Measurements from ENCODE around the gene RTCB.
"Not testable (repeated sequence)": the region's sequence is repeated elsewhere in the genome, so short reads cannot be mapped to it uniquely, and the experiment has no call there.

Gene RTCB

GRCh38 chr22:32389685-32390084 lies 22.4 kb downstream of the RTCB start:
- no peak for DNase-seq (ENCODE audit: low read depth)

GRCh38 chr22:32385681-32386080 lies 26.4 kb downstream of the RTCB start:
- no peak for DNase-seq (ENCODE audit: low read depth)

- no peak for DNase-seq (ENCODE audit: low read depth)
These were observed 31.1 kb downstream of the RTCB start for GRCh38 chr22:32380991-32381390.

- DNase-seq (ENCODE audit: low read depth): no peak
These were observed 33.3 kb downstream of the RTCB start for GRCh38 chr22:32378707-32379272.

- DNase-seq (ENCODE audit: low read depth): no peak
These were observed 35.4 kb downstream of the RTCB start for GRCh38 chr22:32376681-32377080.

- no peak for DNase-seq (ENCODE audit: low read depth)
These were observed 36.2 kb downstream of the RTCB start for GRCh38 chr22:32375678-32376450.

GRCh38 chr22:32364210-32364609 lies 47.8 kb downstream of the RTCB start:
- DNase-seq (ENCODE audit: low read depth): no peak

GRCh38 chr22:32361257-32361656 lies 50.8 kb downstream of the RTCB start:
- no peak for DNase-seq (ENCODE audit: low read depth)

GRCh38 chr22:32360096-32360495 lies 52.0 kb downstream of the RTCB start:
- not testable (repeated sequence) for DNase-seq (ENCODE audit: low read depth)

- not testable (repeated sequence) for DNase-seq (ENCODE audit: low read depth)
These were observed 54.5 kb downstream of the RTCB start, which contains the start of gene RFPL3 for GRCh38 chr22:32357567-32357966. Gene RFPL3 (plus strand): TSS chr22:32357867. CDS start chr22:32358072, 205 bp downstream.

GRCh38 chr22:32355760-32356159 lies 56.3 kb downstream of the RTCB start:
- DNase-seq (ENCODE audit: low read depth): no peak

GRCh38 chr22:32354360-32355351 lies 57.4 kb downstream of the RTCB start:
- DNase-seq (ENCODE audit: low read depth): no peak

GRCh38 chr22:32353840-32354239 lies 58.2 kb downstream of the RTCB start:
- no peak for DNase-seq (ENCODE audit: low read depth)

GRCh38 chr22:32353292-32353691 lies 58.8 kb downstream of the RTCB start:
- no peak for DNase-seq (ENCODE audit: low read depth)

GRCh38 chr22:32352681-32353080 lies 59.4 kb downstream of the RTCB start:
- DNase-seq (ENCODE audit: low read depth): no peak

GRCh38 chr22:32351875-32352274 lies 60.2 kb downstream of the RTCB start:
- DNase-seq (ENCODE audit: low read depth): not testable (repeated sequence)

- DNase-seq (ENCODE audit: low read depth): no peak
These were observed 63.9 kb downstream of the RTCB start for GRCh38 chr22:32348031-32348611.

GRCh38 chr22:32343941-32344340 lies 68.1 kb downstream of the RTCB start:
- DNase-seq (ENCODE audit: low read depth): no peak

GRCh38 chr22:32342977-32343376 lies 69.1 kb downstream of the RTCB start:
- DNase-seq (ENCODE audit: low read depth): no peak

GRCh38 chr22:32341122-32341740 lies 70.8 kb downstream of the RTCB start:
- no peak for DNase-seq (ENCODE audit: low read depth)

GRCh38 chr22:32340411-32340810 lies 71.6 kb downstream of the RTCB start:
- no peak for DNase-seq (ENCODE audit: low read depth)
